ENCODE data around the gene DAPP1. TPM values are rescaled to one million over a fixed set of nuclear protein-coding genes. Genes with fewer than 3 reads are reported as not detected.

The DAPP1 gene
- total RNA-seq, 2 experiments from 2014 or later = 11.7 to 12.3 TPM

DNA sequence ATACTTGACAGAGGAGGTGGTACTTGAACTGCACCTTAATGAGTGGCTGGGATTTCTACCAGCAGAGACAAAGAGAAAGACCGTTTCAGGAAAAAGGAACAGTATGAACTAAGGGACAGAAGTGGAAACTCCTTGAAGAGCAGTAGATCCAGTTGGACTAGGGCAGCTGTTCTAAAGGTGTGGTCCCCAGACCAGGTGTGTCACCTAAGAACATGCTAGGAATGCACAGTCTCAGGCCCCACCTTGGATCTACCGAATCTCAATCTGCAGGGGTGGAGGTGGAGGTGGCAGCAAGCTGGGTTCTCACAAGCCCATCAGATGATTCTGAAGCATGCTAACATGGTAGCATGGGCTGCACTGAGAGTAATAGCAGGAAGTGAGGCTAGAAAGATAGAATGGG is 22.3 kb downstream of the DAPP1 start:
- H3K4me3 Mint-ChIP-seq = no peak overlapping the region
- H3K27me3 Mint-ChIP-seq = no peaks in the 10 kb centered on the region
- TF ChIP-seq, protein P1, sequence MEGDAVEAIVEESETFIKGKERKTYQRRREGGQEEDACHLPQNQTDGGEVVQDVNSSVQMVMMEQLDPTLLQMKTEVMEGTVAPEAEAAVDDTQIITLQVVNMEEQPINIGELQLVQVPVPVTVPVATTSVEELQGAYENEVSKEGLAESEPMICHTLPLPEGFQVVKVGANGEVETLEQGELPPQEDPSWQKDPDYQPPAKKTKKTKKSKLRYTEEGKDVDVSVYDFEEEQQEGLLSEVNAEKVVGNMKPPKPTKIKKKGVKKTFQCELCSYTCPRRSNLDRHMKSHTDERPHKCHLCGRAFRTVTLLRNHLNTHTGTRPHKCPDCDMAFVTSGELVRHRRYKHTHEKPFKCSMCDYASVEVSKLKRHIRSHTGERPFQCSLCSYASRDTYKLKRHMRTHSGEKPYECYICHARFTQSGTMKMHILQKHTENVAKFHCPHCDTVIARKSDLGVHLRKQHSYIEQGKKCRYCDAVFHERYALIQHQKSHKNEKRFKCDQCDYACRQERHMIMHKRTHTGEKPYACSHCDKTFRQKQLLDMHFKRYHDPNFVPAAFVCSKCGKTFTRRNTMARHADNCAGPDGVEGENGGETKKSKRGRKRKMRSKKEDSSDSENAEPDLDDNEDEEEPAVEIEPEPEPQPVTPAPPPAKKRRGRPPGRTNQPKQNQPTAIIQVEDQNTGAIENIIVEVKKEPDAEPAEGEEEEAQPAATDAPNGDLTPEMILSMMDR (IDR thresholded peaks at IDR 0.05) = no peak
- CTCF ChIA-PET = no interaction called here
- no peak for DNase-seq
- POLR2A ChIA-PET = no interaction called here
- no peaks in the 10 kb centered on the region for H3K9me3 Mint-ChIP-seq
- peaks cover 8% of the 10 kb centered on the region for H3K4me1 Mint-ChIP-seq (ENCODE audit: low read depth)
- ATAC-seq = no peak
- peaks cover 19% of the 10 kb centered on the region for H3K36me3 Mint-ChIP-seq (ENCODE audit: low read depth)
- intact Hi-C loops (cut with micrococcal nuclease) = no loop called here
- no peak overlapping the region for H3K27ac Mint-ChIP-seq

DNA sequence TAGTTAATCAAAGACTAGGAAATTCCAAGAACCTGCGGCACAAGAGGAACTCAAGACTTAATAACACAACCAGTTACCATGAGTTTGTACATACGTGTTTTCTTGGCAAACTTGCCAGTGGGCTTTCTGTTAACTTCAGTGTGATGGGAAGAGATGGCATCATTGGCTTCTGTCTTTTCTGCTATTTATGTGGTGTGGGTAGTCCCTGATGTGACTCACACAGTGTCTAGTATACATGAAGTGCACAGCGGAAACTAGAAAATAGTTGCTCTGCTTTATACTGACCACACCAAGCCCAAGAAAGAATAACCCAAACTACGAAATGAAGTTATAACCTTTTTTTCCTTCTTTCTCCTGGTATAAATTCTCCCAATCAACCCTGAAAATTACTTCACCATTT is 24.5 kb downstream of the DAPP1 start:
- H3K9me3 Mint-ChIP-seq = no peaks in the 10 kb centered on the region
- peaks cover 21% of the 10 kb centered on the region for H3K36me3 Mint-ChIP-seq (ENCODE audit: low read depth)
- TF ChIP-seq, protein P1 (IDR thresholded peaks at IDR 0.05) = no peak
- no peak overlapping the region for H3K4me3 Mint-ChIP-seq
- POLR2A ChIA-PET = no interaction called here
- H3K27me3 Mint-ChIP-seq = no peaks in the 10 kb centered on the region
- ATAC-seq (peak; percentile 77), DNase-seq (no peak)
- H3K27ac Mint-ChIP-seq = peak overlapping the region; percentile 41
- CTCF ChIA-PET = interaction anchor here (0.6 kb wide), 1 partner anchor 9 kb away, joined by 3 read pairs; no protein-coding TSS in a partner anchor
- intact Hi-C loops (cut with micrococcal nuclease) = no loop called here
- peaks cover 23% of the 10 kb centered on the region for H3K4me1 Mint-ChIP-seq (ENCODE audit: low read depth)

DNA sequence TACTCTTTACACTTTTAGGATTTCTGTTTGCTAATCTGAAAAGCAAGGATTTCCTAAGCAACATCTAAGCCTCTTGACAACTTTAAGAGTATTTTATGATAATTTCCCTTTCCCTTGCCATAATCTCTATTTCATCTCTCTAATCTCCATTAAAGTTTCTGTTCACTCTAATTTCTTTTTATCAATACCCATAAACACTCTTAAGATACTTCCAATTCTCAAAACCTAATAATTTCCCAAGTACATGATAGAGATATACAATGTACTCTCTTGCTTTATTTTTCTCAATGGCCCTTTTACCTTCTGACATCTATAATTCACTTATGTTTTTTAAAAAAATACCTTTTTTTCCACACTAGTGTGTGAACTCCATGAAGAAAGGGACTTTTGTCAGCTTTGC is 26.8 kb downstream of the DAPP1 start:
- ATAC-seq (no peak), DNase-seq (no peak)
- peaks cover 17% of the 10 kb centered on the region for H3K36me3 Mint-ChIP-seq (ENCODE audit: low read depth)
- no peaks in the 10 kb centered on the region for H3K27me3 Mint-ChIP-seq
- H3K4me1 Mint-ChIP-seq (ENCODE audit: low read depth) = peaks cover 41% of the 10 kb centered on the region
- POLR2A ChIA-PET = no interaction called here
- H3K27ac Mint-ChIP-seq = no peak overlapping the region
- TF ChIP-seq, protein P1 (IDR thresholded peaks at IDR 0.05) = no peak
- H3K4me3 Mint-ChIP-seq = no peak overlapping the region
- intact Hi-C loops (cut with micrococcal nuclease) = no loop called here
- CTCF ChIA-PET = no interaction called here
- H3K9me3 Mint-ChIP-seq = no peaks in the 10 kb centered on the region

DNA sequence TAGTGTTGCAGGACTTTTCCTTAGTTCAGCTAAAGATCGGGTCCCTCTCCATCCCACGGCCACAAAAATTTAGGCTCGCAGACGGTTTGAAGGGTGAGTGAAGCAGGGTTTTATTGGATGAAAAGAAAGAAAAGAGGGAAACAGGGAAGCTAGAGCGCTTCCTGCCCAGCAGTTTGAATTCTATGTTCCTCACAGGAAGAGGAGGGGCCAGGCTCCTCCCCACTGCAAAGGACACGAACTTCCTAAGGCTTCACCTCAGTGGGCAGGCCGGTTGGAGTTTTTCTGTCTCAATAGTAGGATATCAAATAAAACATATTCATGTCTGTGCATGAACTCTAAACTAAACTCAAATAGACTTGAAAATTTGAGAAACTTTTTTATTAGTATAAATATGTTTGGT is 27.4 kb downstream of the DAPP1 start:
- Mint-ChIP-seq H3K27me3 (no peaks in the 10 kb centered on the region), H3K9me3 (no peaks in the 10 kb centered on the region), H3K27ac (no peak overlapping the region), H3K4me1 (ENCODE audit: low read depth) (peaks cover 48% of the 10 kb centered on the region), H3K4me3 (no peak overlapping the region), H3K36me3 (ENCODE audit: low read depth) (peaks cover 17% of the 10 kb centered on the region)
- ChIA-PET CTCF (no interaction called here), POLR2A (no interaction called here)
- intact Hi-C loops (cut with micrococcal nuclease) = no loop called here
- TF ChIP-seq, protein P1 (IDR thresholded peaks at IDR 0.05) = no peak
- DNase-seq (no peak), ATAC-seq (no peak)

DNA sequence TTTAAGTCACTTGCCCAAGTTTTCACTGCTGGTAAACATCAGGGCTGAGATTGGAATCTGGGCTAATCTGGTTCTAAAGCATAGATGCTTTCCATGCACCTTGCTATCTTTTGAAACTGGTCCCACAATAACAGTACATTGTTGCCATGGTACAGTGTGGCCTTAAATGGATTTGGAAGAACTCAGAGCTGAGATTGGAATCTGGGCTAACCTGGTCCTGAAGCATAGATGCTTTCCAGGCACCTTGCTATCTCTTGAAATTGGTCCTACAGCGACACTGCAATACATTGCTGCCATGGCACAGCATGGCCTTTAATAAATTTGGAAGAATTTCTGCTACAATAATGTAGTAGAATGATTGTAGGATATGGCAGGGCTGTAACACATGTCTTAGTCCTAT is 28.6 kb downstream of the DAPP1 start:
- POLR2A ChIA-PET = interaction anchor here (0.9 to 1.3 kb wide), 3 partner anchors 20 to 106 kb away, joined by 3 to 4 read pairs (median 3); partner anchors contain the start of gene DAPP1
- peaks cover 53% of the 10 kb centered on the region for H3K4me1 Mint-ChIP-seq (ENCODE audit: low read depth)
- CTCF ChIA-PET = interaction anchor here (0.7 to 1.4 kb wide), 5 partner anchors 11 to 253 kb away, joined by 3 to 10 read pairs (median 4); no protein-coding TSS in a partner anchor
- TF ChIP-seq, protein P1 (IDR thresholded peaks at IDR 0.05) = no peak
- no peaks in the 10 kb centered on the region for H3K9me3 Mint-ChIP-seq
- no peak overlapping the region for H3K4me3 Mint-ChIP-seq
- ATAC-seq = no peak
- no peaks in the 10 kb centered on the region for H3K27me3 Mint-ChIP-seq
- intact Hi-C loops (cut with micrococcal nuclease) = no loop called here
- H3K27ac Mint-ChIP-seq = peak overlapping the region; percentile 90
- H3K36me3 Mint-ChIP-seq (ENCODE audit: low read depth) = peaks cover 16% of the 10 kb centered on the region
- DNase-seq = no peak

Measured in activated CD8-positive, alpha-beta T cell treated with anti-CD3 and anti-CD28 coated beads for 36 hours (primary cell).